NCI-H446 (cell line): ENCODE data around the gene RHOD.

Experiments
- DNase-seq, 2 experiments: peaks; one replicate each; lab custom pipeline; 2025; lab: John Stamatoyannopoulos, UW

Gene RHOD

DNA sequence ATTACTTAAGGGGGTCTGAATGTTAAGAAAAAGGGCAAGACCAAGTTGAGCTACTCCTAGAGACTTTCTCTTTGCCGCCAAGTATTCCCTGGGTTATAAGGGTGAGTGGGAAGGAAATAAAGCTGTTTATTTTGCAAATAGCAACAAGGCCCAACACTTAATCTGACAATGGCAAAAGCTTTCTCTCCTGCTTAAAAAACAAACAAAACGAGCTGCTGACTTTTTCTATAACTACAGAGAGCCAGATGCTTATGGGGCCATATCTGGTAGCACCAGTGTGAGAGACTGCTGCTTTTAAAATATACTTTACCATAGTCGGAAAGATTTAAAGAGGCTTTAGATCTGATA is 60.1 kb downstream of the RHOD start:
- no peak for DNase-seq

- DNase-seq = no peak
Observed at GRCh38 chr11:67117176-67117575, 60.5 kb downstream of the RHOD start.

DNA sequence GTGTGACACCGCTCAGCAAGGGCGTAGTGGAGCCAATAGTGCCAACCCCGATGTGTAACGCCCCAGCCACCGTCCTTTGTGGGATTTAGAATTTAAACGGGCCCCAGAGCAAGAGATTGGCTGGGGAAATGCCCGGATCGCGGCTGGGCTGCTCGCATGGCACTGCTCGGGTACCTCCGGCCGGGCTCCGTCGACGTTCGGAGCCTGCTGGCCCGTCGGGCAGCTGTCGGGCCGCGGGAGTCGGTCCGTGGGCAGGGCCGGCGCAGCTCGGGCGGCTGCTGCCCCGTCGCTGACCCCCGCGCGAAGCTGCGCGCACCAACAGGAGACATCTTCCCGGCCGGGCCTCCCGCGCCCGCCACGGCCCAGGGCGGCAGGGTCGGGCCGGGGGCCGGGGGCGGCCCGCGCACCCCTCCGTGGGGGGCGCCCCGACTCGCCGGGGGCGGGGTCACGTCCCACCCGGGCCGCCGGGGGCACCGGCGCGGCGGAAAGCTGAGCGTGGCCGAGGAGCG is 61.1 kb downstream of the RHOD start:
- no peak for DNase-seq

DNA sequence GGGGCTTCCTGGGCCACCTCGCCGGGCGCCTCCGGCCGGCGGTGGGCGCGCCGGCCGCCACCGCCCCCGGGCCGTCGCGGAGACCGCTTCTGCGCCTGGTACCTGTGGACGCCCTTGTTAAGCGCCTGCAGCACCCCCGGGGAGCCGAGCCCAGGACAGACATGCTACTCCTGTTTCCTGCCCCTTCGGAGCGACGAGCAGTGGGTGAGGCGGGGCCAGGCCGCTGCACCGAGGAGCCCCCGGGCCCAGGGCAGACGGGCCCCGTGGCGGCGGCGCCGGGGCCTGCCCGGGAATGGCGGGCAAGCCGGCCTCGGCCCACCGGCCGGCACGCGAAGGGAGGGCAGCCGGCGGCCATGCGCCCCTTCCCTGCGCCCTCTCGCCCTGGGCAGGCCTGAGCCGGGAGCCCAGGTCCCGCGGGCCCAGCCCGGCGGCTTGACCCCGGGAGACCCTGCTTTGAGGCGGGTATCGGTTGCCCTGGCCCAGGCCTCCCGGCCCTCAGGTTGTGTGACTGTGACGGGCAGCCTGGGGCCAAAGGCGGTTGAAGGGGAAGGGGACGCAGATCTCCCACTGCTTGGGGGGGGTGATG is 61.6 kb downstream of the RHOD start:
- no peak for DNase-seq

DNA sequence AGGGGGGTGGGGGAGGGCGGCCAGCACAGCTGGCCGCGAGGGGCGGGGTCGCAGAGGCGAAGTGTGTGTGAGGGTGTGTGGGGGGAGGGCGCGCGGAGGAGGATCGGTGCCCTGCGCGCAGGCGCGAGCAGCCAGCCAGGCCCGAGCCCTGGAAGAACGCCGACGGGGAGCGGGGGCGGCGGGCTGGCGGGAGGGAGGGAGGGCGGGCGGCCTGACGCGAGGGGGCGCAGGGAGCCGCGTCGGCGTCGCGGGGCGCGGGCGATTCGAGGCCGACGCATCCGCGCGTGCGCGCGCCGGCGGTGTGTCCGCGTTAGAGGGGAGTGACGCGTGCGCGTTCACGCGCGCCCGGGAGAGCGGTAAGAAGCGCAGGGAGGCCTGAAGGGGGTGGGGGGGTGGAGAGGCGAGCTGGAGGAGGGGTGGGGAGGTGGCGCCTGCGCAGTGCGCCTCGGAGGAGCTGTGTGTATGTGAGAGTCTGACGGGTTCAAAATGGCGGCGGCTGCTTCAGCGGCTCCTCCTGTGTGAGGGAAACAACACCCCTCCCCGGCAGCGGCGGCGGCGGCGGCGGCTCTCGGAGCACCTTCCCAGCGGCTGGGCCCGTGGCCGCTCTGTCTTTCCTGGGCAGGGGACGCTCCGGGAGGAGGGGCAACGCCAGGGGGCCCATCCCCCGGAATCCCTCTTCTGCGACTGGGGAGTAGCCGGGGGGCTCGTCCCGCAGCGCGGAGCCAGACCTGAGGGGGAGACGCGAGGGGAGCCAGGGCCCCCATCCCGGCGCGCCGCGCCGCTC is 62.3 kb downstream of the RHOD start, which contains the start of gene KDM2A:
TSS of gene KDM2A (plus strand) at position 463 of the 784 bp plus-strand sequence. CDS start 2,054 bp downstream, outside the sequence.
- peak; percentile 98 to 99 for DNase-seq

- peak in 1 of 2 experiments; percentile 22 for DNase-seq
Observed at GRCh38 chr11:67119585-67120391, 63.1 kb downstream of the RHOD start.

DNA sequence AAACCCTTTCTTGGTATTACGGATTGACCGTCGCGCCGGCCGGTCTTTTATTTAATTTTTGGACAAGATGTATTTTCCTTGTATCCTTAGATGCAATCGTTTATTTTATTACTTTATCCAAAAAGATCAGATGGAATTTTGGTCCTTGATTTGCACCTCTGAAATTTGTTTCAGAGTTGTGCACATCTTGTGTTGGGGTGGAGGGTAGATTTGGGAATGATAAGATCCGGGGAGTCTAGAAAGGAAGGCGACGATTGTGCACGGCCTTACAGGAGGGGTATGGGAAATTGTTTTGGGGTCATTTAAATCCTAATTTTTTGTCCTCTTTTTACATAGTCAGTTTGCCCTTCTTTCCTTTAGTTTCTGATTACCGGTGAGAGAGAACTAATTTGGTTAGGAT is 63.8 kb downstream of the RHOD start:
- DNase-seq = no peak

- DNase-seq = peak in 1 of 2 experiments; percentile 10
Observed at GRCh38 chr11:67120881-67121710, 64.4 kb downstream of the RHOD start.
